NCI-H2196 (cell line): ENCODE measurements around the gene TTC7B.
"Not testable (repeated sequence)": the region's sequence is repeated elsewhere in the genome, so short reads cannot be mapped to it uniquely, and the experiment has no call there.

Experiments
- DNase-seq: peaks from one replicate; lab custom pipeline; 2025; ENCODE audit not compliant: unreplicated experiment; lab: John Stamatoyannopoulos, UW

The TTC7B gene

GRCh38 chr14:90831821-90832220 lies 15.6 kb upstream of the TTC7B start:
- no peak for DNase-seq

- DNase-seq: no peak
Observed at GRCh38 chr14:90830931-90831701, 14.9 kb upstream of the TTC7B start.

GRCh38 chr14:90829677-90830076 lies 13.4 kb upstream of the TTC7B start:
- DNase-seq: no peak

GRCh38 chr14:90828642-90829487 lies 12.6 kb upstream of the TTC7B start:
- DNase-seq: no peak

- peak; percentile 77 for DNase-seq
Observed at GRCh38 chr14:90827919-90828610, 11.8 kb upstream of the TTC7B start.

GRCh38 chr14:90823542-90823941 lies 7.3 kb upstream of the TTC7B start:
- not testable (repeated sequence) for DNase-seq

- no peak for DNase-seq
Observed at GRCh38 chr14:90820958-90821357, 4.7 kb upstream of the TTC7B start.

- no peak for DNase-seq
Observed at GRCh38 chr14:90819734-90820393, 3.6 kb upstream of the TTC7B start.

- DNase-seq: no peak
Observed at GRCh38 chr14:90818715-90819114, 2.5 kb upstream of the TTC7B start.

GRCh38 chr14:90816681-90817436 lies 629 bp upstream of the TTC7B start:
- no peak for DNase-seq

GRCh38 chr14:90815572-90815821 lies 733 bp downstream of the TTC7B start:
- no peak for DNase-seq

- no peak for DNase-seq
Observed at GRCh38 chr14:90814806-90815571, 1.2 kb downstream of the TTC7B start.

- DNase-seq: no peak
Observed at GRCh38 chr14:90813442-90813841, 2.8 kb downstream of the TTC7B start.

GRCh38 chr14:90812109-90812508 lies 4.1 kb downstream of the TTC7B start:
- DNase-seq: no peak

GRCh38 chr14:90811641-90812040 lies 4.6 kb downstream of the TTC7B start:
- DNase-seq: no peak

- no peak for DNase-seq
Observed at GRCh38 chr14:90810806-90811205, 5.4 kb downstream of the TTC7B start.

GRCh38 chr14:90809530-90810312 lies 6.5 kb downstream of the TTC7B start:
- DNase-seq: no peak

GRCh38 chr14:90808759-90809529 lies 7.3 kb downstream of the TTC7B start:
- no peak for DNase-seq
